Stimulated activated CD4-positive, alpha-beta T cell treated with anti-CD3 and anti-CD28 coated beads, Interleukin-12 subunit alpha, Interleukin-12 subunit beta, amount 100 ng/mL, for 4 hours (primary cell): Measurements from ENCODE around the gene THSD4.

Experiments used
- DNase-seq: peaks from one replicate; pipeline ENCODE4 v3.0.0-alpha.2; 2020

Gene THSD4

DNA sequence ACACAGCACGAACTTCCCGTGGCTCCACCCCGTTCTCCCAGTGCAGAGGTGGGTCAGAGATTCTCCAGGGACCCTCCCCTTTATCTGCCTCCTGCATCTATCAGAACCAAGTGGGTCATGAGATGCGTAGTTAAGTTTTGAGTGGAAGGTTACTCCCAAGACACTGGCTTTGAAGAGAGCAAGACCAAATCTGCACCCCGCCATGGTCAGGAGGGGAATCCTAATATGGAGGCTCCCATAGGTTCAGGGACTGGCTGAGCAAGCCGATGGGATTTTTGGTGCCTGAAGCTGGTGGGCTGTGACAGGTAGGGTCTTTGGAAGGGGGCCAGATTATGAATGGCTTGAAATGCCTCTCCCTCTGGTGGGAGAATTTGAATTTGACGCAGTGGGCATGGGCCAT lies 488.1 kb downstream of the THSD4 start:
- no peak for DNase-seq

DNA sequence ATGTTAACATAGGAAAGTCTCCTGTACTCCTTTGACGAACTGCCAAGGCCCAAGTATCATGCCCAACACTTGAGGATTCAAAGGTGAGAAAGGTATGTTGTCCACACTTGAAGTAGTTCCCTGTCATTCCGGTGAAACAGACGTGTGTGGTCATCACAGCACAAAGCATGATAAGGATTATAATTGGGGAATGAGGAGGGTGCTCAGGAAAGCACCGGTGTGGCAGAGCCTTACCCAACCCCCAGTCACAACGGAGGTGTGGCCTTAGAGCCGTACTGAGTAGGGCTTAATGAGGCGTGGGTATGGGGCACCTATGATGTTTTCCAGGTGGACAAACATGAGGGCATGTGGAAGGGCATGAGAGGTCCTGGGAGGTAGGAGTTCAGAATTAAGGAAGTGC lies 492.1 kb downstream of the THSD4 start:
- no peak for DNase-seq

DNA sequence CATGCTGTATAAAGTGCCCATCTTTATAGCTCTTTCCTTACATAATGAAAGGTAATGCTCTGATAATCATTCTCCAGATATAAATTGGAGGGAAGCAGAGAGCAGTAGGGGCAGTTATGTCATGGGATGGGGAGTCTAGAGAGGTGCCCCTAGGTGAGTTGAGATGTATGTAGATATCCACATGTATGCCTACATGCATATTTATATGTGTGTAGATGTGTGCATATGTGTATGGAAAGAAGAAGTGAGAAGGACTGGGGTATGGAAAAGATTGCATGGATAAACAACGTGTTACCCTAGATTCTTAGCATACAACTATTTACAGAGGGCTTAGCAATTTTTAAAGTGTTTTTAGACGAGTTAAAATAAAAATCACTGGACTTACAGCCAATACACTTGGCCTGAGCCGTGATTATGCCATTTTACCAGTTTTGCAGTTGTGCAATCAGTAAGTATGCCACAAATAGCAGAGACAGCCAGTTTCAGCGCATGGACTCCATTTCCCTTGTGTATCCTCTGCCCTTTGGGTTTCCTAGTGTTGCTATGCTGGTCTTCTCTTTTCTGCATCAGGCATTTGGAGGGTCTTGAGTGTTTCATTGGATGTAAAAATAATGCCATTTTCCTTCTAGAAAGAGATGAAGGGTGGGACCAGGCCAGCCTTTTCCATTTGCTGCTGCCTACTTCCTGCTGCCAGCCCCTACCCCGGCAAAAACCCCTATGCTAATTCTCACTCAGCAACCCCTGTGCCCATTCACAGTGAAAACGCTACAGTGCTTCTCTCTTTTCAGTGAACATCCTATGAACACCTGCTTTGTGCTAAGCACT lies 495.7 kb downstream of the THSD4 start:
- no peak for DNase-seq

DNA sequence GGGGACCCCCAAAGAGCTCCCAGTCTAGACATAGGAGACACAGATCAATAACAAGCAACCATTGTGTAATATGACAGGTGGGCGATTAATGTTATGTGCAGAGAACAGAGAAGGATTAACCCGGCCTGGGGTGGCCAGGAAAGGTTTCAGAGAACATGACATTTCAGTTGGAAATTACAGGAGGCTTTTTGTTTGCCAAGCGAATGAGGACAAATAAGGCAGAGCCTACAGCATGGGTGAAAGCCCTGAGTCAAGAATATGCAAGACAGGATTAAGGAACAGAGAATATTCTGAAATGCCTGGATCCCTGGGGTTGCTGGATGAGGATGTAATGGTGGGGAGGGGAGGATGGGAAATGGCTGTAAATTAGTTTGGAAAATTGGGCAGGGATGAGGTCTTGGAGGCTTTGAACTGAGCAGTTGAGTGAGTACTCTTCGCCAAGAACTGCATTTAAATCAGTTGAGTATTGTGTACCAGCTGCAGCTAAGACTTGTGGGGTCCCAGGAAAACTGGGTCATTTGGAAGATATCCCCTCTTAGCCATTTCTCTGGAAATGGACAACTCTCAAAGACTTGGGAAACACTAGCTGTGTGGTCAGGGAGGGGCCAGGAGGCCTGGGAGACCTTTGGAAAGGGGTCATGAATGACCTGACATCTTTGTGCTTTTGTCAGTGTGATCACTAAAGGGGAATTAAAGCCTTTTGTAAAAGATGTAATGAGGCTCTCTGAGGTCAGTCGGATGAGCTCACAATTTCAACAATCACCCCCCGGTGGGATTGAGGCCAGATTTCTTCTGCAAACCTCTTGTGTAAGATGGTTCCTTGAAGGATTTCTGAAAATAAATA lies 496.5 kb downstream of the THSD4 start:
- no peak for DNase-seq

DNA sequence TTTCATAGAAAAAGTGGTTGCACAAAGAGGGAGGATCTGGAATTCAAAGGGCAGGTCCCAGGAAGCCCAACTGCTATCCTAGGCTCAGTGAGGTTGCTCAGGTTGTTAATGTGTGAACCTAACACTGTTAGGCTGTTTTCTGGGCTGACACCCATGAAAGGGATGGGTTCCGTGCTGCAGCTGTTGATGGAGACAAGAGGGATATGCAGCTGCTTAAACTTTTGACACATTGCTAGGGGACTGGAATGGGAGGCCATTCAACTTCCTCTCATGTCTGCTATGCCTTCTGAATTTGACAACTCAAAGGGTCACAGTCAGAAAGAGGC lies 497.1 kb downstream of the THSD4 start:
- DNase-seq, result no peak

GRCh38 chr15:71612869-71613268 lies 497.6 kb downstream of the THSD4 start:
- DNase-seq, result no peak

DNA sequence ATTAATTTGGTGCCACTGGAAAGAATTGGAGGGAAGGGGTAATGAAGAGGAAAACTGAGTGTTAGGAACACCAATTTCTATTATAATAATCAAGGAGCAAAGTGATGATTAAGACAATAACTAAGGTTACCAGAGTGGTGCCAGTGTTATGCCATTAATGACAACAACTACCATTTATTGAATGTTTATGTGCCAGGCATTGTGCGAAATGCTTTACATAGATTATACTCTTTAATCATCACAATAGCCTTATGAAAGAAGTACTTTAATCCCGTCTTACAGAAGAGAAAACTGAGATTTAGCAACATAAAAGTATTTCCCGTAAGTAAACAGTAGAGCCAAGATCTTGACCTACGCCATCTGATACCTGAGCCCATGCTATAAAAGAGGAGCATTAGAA lies 507.8 kb downstream of the THSD4 start:
- no peak for DNase-seq

- DNase-seq, result no peak
Observed at GRCh38 chr15:71626596-71627088, 511.4 kb downstream of the THSD4 start.

- DNase-seq, result no peak
Observed at GRCh38 chr15:71627188-71627587, 511.9 kb downstream of the THSD4 start.

GRCh38 chr15:71627604-71628003 lies 512.3 kb downstream of the THSD4 start:
- no peak for DNase-seq

DNA sequence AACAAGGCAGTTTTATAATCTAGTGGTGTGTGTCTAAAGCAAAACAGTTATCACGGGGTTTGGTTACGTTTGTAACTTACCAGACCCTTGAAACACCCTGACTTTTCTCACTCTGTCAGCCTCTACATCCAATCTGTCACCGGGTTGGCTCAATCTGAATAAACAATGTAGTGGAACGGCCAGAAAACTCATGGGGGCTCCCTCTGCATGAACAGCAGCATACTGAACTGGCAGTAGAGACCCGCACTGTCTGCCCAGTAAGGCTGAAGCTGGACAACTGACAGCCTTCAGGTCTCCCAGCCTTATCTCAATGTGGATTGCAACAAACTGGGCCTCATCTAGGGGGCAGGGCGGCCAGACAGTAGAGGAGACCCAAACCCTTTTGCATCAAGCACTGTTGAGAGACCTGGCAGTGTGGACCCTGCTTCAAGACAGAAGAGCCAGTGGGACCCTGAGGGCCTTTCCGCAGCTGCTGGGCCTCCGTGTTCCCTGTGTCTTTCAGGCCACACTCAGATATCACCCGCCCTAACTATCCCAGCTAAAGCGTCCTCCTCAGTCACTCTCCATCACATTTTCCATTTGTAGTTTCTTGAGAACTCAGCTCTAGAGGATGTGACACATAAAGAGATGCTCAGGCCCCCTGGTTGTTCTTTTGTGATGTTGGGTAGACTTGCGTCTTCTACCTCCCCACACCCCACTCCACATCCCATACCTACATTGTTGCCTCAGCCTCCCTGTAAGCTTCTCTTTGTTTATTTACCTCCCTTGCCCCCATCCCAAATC lies 513.9 kb downstream of the THSD4 start:
- DNase-seq, result no peak

DNA sequence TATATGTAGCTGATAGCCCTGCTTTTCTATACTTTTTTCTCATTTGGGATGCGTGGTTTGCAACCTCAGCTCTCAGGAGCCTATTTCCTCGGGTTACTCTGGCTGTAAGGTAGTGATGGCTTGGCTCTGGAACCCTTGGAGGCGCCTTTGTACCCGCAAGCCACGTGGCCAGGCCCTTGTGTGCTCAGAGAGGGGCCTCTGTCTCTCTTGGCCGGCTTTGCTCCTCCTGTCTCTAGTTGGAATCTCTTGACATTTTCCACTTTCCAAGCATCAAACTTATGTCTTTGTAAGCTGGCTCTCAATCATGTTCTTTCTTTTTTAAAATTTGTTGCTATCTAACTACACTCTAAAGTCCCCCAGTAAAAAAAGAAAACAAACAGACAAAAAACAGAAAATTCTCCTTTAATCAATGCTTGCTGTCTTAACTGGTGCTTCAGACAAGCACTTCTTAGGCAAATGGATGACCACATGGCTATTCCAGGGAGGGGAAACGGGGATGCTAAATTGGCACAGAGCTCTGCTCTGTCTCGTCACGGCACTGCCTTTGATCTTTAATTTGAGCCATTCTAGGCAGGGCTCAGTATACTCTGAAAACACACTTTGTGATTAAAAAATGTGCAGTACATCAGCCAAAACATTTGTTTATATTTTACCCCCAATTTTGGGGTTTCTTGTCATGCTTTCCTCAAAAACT lies 514.7 kb downstream of the THSD4 start:
- DNase-seq, result no peak

GRCh38 chr15:71630475-71630809 lies 515.2 kb downstream of the THSD4 start:
- DNase-seq, result no peak

- DNase-seq, result no peak
Observed at GRCh38 chr15:71632576-71633195, 517.4 kb downstream of the THSD4 start.

- no peak for DNase-seq
Observed at GRCh38 chr15:71634820-71635560, 519.7 kb downstream of the THSD4 start.

DNA sequence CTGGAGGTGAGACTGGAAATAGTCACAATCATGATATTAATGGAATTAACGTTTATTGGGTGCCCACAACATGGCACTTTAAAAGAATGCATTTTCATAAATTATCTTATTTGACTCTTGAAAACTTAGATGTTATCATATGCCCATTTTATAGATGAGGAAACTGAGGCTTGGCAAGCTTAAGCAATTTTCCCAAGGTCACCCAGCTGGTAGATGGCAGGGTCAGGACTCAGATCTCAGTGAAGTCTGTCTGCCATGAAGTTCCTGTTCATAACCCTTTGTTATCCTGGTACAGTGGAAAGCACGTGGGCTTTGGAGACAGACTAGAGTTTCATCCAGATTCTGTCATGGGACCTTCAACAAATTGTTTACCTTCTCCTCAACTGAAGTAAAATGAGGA lies 520.5 kb downstream of the THSD4 start:
- DNase-seq, result no peak

DNA sequence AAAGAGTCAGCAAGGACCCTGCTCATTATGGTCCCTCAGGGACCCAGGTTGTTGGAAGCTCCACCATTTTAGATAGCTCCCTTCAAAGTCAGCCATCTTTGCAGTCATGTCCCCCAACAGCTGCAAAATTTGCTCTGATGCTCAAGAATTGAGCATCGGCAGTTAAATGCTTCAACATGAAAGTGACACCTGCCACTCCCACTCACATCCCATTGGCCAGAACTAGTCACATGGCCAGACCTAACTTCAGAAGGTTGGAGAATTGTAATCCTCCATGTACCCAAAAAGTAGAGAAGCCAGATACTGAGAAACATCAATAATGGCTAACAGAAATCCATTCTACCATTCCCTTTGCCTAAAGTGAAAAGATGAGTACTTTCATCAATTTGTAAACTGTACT lies 523.6 kb downstream of the THSD4 start:
- no peak for DNase-seq

DNA sequence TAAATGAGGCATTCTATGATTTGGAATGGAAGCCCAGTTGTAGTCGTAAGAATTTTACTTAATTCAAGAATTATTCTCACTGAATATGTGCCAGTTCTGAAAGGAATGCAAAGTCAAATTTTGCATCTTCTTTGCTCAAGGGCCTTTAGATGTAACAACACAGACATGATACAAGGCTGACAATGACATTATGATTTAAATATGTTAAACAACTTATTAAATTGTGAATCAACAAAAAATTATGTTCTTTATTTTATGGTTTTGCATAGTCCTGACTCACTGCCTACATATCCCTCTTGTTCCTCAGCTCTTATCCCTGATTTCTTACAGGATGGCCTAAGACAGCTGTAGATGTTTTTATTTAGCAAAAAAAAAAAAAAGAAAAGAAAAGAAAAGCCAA lies 524.2 kb downstream of the THSD4 start:
- no peak for DNase-seq

GRCh38 chr15:71643918-71644317 lies 528.6 kb downstream of the THSD4 start:
- DNase-seq, result no peak

- no peak for DNase-seq
Observed at GRCh38 chr15:71646767-71647486, 531.7 kb downstream of the THSD4 start.

DNA sequence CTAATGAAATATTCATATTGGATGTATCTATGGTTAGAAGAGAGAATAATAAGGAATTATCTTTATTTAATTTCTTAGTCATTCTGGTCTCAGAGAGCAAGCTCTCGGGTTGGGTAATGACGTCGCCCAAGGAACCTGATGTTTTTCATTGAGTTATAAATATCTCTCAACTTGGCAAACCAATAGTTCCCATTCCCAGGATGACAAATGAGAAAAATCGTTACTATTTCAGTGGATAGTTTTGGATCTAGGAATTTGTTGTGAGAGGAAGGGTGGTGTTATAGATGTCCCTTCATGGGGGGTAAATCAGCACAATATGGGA lies 532.2 kb downstream of the THSD4 start:
- DNase-seq, result no peak
